SK-N-MC (cell line): Measurements from ENCODE around the gene NAT9.

Source experiments
- DNase-seq: peaks from one replicate; pipeline ENCODE4 v3.0.0-alpha.2; 2011; ENCODE audit warnings: low read depth, low spot score
- H3K27ac ChIP-seq: fragments of 200-600 bp; sonication (generic); 2 replicates; pipeline ENCODE4 v1.5.1; 2016; ENCODE audit warnings: mixed run types
- H3K36me3 ChIP-seq: fragments of 200-600 bp; sonication (generic); 2 replicates; pipeline ENCODE4 v1.6.1; 2017; ENCODE audit warnings: antibody characterized with exemption, low read length, mixed read lengths; ENCODE audit not compliant: insufficient read depth
- H3K4me3 ChIP-seq: fragments of 200-600 bp; sonication (generic); 2 replicates; pipeline ENCODE4 v1.5.1; 2016
- H3K9ac ChIP-seq: fragments of 200-600 bp; sonication (generic); 2 replicates; pipeline ENCODE4 v1.8.0; 2017; ENCODE audit warnings: mixed run types, mixed read lengths; ENCODE audit not compliant: insufficient read length
- H3K9me3 ChIP-seq: fragments of 200-600 bp; sonication (generic); 2 replicates; pipeline ENCODE4 v1.6.1; 2017; ENCODE audit warnings: low read depth, mild to moderate bottlenecking, antibody characterized with exemption, low read length, moderate library complexity, mixed read lengths
- EZH2 ChIP-seq: fragments of 200-600 bp; sonication (generic); IDR thresholded peaks from one replicate; pipeline ENCODE4 v1.6.1; 2017; ENCODE audit warnings: antibody characterized with exemption
- FOXP2 ChIP-seq: optimal IDR thresholded peaks from 2 replicates; pipeline ENCODE3; 2011; ENCODE audit warnings: mild to moderate bottlenecking, moderate library complexity; ENCODE audit not compliant: insufficient read depth; ENCODE audit errors: extremely low read length, control extremely low read depth
- POLR2AphosphoS5 ChIP-seq: IDR thresholded peaks from 2 replicates; pipeline ENCODE4 v1.6.1; 2012; ENCODE audit warnings: mild to moderate bottlenecking, low read depth, low read length, borderline replicate concordance

The NAT9 gene

GRCh38 chr17:74770498-74771318 is 5.4 kb downstream of the NAT9 start:
- no peak for TF ChIP-seq POLR2AphosphoS5
- no peak for TF ChIP-seq EZH2
- no peak for TF ChIP-seq FOXP2
- no peak for DNase-seq
- Histone ChIP-seq H3K9ac (no peak overlapping the region), H3K36me3 (peaks cover 29% of the 10 kb centered on the region; the same call in 1 of the 2 replicates), H3K9me3 (no peaks in the 10 kb centered on the region), H3K4me3 (no peak overlapping the region), H3K27ac (no peak overlapping the region)

- no peak for TF ChIP-seq EZH2
- TF ChIP-seq POLR2AphosphoS5: no peak; the same call in 1 of the 2 replicates
- no peak for TF ChIP-seq FOXP2
- Histone ChIP-seq H3K27ac (no peak overlapping the region), H3K4me3 (no peak overlapping the region), H3K36me3 (peaks cover 29% of the 10 kb centered on the region; the same call in 1 of the 2 replicates), H3K9me3 (no peaks in the 10 kb centered on the region), H3K9ac (no peak overlapping the region)
- no peak for DNase-seq
These were observed 6.2 kb downstream of the NAT9 start for GRCh38 chr17:74769856-74770497.

GRCh38 chr17:74769266-74769855 is 6.8 kb downstream of the NAT9 start:
- no peak overlapping the region for H3K4me3 ChIP-seq
- no peak overlapping the region for H3K27ac ChIP-seq
- H3K36me3 ChIP-seq: peaks cover 29% of the 10 kb centered on the region; the same call in 1 of the 2 replicates
- H3K9me3 ChIP-seq: no peaks in the 10 kb centered on the region
- no peak overlapping the region for H3K9ac ChIP-seq
- TF ChIP-seq POLR2AphosphoS5: no peak; the same call in 1 of the 2 replicates
- no peak for TF ChIP-seq FOXP2
- TF ChIP-seq EZH2: no peak
- no peak for DNase-seq

GRCh38 chr17:74768763-74769114 is 7.4 kb downstream of the NAT9 start:
- H3K4me3 ChIP-seq: no peak overlapping the region
- peaks cover 28% of the 10 kb centered on the region; the same call in 1 of the 2 replicates for H3K36me3 ChIP-seq
- TF ChIP-seq POLR2AphosphoS5: no peak
- TF ChIP-seq FOXP2: no peak
- no peaks in the 10 kb centered on the region for H3K9me3 ChIP-seq
- H3K27ac ChIP-seq: no peak overlapping the region
- DNase-seq: no peak
- no peak overlapping the region for H3K9ac ChIP-seq

GRCh38 chr17:74768069-74768762 is 7.9 kb downstream of the NAT9 start:
- H3K27ac ChIP-seq: no peak overlapping the region
- no peak overlapping the region for H3K9ac ChIP-seq
- TF ChIP-seq FOXP2: no peak
- no peak for TF ChIP-seq POLR2AphosphoS5
- TF ChIP-seq EZH2: no peak
- no peaks in the 10 kb centered on the region for H3K9me3 ChIP-seq
- peaks cover 22% of the 10 kb centered on the region; the same call in 1 of the 2 replicates for H3K36me3 ChIP-seq
- DNase-seq: no peak
- H3K4me3 ChIP-seq: no peak overlapping the region

- Histone ChIP-seq H3K27ac (no peak overlapping the region), H3K9ac (no peak overlapping the region), H3K4me3 (no peak overlapping the region), H3K36me3 (peaks cover 11% of the 10 kb centered on the region; the same call in 1 of the 2 replicates), H3K9me3 (no peaks in the 10 kb centered on the region)
- DNase-seq: no peak
- TF ChIP-seq FOXP2 (no peak), POLR2AphosphoS5 (no peak), EZH2 (no peak)
These were observed 9.0 kb downstream of the NAT9 start for GRCh38 chr17:74767111-74767516.

GRCh38 chr17:74766413-74766812 is 9.7 kb downstream of the NAT9 start:
- H3K9ac ChIP-seq: no peak overlapping the region
- DNase-seq: no peak
- no peak overlapping the region for H3K4me3 ChIP-seq
- TF ChIP-seq EZH2 (no peak), POLR2AphosphoS5 (no peak), FOXP2 (no peak)
- peaks cover 4% of the 10 kb centered on the region; the same call in 1 of the 2 replicates for H3K36me3 ChIP-seq
- H3K27ac ChIP-seq: no peak overlapping the region
- no peaks in the 10 kb centered on the region for H3K9me3 ChIP-seq
